Fibroblast of skin of scalp (primary cell): Measurements from ENCODE around the gene NR1D1.

Source experiments
- DNase-seq: peaks from one replicate; pipeline ENCODE4 v3.0.0-alpha.2; 2013

NR1D1 gene

DNA sequence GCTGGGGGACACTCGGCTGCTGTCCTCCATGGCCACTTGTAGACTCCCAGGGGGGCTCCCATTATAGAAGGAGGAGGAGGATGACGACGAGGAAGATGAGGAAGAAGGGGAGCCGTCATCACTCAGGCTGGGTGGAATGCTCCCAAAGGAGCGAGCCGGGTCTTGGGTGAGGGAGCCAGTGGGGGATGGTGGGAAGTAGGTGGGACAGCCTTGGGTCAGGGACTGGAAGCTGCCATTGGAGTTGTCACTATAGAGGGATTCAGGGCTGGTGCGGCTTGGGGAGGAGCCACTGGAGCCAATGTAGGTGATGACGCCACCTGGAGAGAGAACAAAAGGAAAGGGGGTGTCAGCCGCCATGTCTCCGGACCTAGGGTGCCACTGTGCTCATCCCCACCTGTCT, 3.3 kb downstream of the NR1D1 start:
- DNase-seq: no peak

DNA sequence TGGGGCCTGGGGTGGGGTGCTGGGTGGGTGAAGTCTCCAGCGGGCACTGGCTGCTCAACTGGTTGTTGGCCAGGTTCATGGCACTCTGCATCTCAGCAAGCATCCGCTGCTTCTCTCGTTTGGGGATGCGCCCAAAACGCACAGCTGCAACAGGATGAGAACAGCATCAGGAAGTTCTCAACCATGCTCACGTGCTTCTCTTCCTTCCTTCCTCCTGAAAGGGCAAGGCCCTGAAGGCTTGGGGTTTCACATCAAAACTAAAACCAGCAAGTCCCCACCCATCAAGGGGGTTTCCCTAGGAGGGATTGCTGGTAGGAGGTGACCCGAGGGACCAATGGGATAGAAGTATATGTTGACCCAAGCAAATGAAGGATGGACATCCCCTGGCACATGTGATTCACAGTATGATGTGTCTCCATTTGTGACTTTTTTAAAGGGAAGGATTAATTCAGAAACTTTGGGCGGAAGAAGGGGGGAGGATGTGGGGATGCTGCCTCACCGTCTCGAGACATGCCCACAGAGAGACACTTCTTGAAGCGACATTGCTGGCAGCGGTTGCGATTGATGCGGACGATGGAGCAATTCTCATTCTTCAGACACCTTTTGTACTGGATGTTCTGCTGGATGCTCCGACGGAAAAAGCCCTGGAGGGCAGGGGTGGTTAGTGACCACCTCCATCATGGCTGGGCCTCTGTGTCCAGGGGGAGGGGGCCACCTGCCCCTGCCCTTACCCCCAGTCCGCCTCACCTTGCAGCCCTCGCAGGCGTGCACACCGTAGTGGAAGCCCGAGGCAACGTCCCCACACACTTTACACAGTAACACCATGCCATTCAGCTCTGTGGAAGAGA, 4.2 kb downstream of the NR1D1 start:
- no peak for DNase-seq

DNA sequence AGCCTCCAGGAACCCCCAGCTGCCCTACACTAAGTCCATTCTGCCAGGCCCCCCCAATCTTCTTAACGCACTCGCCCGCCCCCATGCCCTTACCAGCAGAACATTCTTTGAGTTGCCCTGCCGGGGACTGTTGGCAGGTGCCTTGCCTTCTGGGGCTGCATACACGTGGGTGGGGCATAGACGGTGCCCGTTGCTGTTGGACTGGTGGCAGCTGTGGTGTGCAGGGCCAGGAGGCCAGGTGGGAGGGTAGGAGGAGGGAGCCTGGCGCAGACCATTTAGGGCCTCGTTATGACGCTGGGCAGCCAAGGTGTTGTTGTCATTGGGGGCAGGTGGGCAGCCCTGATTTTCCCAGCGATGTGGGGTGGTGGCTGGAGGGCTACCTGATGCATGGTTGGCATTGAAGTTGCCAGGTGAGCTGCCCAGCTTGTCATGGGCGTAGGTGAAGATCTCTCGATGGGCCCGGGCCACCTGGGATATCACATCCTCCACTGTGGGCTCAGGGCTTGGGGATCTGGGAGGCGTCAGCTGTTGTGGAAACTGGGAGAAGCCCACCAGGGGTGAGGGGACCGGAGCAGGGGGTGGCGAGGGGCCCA, 4.9 kb downstream of the NR1D1 start:
- DNase-seq: no peak

- no peak for DNase-seq
Observed at GRCh38 chr17:40094874-40095273, 5.5 kb downstream of the NR1D1 start.

GRCh38 chr17:40093580-40094201, 6.7 kb downstream of the NR1D1 start:
- no peak for DNase-seq

DNA sequence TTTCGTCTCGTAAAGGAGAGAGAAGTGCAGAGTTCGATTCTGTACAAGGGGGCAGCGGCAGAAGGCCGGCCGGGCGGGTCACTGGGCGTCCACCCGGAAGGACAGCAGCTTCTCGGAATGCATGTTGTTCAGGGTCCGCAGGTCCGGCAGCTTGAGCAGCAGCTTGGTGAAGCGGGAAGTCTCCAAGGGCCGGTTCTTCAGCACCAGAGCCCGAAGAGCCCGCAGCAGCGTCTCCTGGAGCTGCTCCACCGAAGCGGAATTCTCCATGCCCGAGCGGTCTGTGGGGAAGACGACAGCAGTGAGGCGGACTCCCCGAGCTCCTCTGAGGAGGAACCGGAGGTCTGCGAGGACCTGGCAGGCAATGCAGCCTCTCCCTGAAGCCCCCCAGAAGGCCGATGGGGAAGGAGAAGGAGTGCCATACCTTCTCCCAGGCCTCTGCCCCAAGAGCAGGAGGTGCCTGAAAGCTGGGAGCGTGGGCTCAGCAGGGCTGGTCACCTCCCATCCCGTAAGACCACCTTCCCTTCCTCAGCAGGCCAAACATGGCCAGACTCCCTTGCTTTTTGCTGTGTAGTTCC, 7.3 kb downstream of the NR1D1 start:
- DNase-seq: no peak

GRCh38 chr17:40092581-40092980, 7.8 kb downstream of the NR1D1 start:
- no peak for DNase-seq

- DNase-seq: no peak
Observed at GRCh38 chr17:40091691-40092397, 8.5 kb downstream of the NR1D1 start.

DNA sequence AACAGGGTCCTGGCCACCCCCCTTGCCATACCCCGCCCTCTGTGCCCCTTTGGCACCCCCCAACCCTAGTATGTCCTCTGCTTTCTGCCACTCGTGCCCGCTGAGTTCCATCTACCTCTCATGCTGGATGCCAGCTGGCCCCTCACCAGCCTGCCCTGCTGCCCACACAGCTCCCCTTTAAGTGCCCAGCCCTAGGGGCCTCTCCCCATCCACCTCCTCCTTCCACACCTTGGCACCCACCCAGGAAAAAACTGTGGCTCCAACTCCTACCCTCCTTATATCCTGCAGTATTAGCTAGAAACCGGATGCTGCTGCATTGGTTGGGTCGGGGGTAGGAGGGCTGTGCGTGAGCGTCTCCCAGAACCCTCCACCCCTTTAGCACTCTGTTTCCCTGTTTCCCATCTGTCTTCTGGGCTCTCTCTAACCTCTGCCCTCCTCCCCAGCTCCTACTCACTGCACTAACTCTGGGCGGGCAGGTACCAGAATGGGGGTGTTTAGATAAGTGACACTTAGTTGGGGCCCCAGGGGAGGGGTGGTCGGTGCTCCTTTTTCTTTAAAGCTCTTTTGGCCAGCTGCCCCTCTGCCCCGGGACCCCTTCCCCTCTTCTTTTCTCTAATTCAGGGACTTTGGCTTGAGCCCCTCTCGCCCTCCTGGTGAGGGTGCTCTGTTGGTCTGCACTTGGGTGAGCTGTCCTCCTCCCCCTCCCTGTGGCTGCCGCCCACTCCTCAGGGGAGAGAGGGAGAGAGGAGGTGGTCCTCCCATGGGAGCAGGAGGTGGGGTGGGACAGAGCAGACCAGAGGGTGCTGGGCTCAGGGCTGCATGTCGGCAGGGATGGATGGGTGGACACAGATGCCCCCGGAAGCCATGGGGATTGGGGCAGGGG, 9.9 kb downstream of the NR1D1 start:
- no peak for DNase-seq

DNA sequence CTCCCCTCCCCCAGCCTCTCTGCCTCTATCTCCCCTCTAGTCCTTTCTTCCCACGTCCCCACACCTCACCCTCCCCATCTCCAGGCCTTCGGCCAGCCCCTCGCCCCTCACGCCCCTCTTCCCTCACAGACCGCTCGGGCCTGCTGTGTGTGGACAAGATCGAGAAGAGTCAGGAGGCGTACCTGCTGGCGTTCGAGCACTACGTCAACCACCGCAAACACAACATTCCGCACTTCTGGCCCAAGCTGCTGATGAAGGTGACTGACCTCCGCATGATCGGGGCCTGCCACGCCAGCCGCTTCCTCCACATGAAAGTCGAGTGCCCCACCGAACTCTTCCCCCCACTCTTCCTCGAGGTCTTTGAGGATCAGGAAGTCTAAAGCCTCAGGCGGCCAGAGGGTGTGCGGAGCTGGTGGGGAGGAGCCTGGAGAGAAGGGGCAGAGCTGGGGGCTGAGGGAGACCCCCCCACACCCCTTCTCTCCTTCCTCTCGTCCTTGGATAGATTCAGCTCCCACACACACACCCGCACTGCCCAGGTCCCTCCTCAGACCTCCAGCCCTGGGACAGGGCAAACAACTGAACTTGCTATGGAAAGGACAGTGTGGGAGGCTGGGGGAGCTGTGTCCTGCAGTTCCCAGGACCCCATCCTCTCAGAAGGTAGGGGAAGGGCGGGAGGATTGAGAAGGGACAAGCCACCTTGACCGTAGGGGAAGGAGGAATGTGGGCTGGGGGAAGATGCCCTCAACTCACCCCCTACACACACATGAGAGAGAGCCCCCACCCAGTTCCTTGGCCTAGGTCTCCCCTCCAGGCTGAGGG, 11.1 kb downstream of the NR1D1 start:
- DNase-seq: no peak

DNA sequence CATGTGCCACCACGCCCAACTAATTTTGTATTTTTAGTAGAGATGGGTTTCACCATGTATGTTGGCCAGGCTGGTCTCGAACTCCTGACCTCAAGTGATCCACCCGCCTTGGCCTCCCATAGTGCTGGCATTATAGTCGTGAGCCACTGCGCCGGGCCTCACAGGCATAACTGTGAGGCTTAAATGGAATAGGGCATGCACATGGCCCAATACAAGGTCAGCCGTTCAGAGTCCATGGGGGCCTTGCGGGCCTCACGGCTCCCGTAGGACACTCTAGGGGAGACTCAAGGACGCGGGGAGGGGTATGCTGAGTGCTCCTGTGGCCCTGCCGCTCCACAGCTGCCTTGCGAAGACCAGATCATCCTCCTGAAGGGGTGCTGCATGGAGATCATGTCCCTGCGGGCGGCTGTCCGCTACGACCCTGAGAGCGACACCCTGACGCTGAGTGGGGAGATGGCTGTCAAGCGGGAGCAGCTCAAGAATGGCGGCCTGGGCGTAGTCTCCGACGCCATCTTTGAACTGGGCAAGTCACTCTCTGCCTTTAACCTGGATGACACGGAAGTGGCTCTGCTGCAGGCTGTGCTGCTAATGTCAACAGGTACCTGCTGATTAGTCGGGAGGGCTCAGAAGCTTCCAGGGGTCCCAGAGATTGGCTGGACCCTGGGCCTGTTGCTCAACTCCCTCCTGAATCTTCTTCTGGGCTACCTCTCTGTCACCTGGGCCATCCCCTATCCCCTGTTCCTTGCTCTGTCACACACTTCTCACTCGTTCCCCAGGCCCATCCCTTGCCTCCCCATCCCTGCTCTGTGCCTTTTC, 12.3 kb downstream of the NR1D1 start:
- DNase-seq: no peak

GRCh38 chr17:40087049-40087794, 13.2 kb downstream of the NR1D1 start:
- DNase-seq: no peak

DNA sequence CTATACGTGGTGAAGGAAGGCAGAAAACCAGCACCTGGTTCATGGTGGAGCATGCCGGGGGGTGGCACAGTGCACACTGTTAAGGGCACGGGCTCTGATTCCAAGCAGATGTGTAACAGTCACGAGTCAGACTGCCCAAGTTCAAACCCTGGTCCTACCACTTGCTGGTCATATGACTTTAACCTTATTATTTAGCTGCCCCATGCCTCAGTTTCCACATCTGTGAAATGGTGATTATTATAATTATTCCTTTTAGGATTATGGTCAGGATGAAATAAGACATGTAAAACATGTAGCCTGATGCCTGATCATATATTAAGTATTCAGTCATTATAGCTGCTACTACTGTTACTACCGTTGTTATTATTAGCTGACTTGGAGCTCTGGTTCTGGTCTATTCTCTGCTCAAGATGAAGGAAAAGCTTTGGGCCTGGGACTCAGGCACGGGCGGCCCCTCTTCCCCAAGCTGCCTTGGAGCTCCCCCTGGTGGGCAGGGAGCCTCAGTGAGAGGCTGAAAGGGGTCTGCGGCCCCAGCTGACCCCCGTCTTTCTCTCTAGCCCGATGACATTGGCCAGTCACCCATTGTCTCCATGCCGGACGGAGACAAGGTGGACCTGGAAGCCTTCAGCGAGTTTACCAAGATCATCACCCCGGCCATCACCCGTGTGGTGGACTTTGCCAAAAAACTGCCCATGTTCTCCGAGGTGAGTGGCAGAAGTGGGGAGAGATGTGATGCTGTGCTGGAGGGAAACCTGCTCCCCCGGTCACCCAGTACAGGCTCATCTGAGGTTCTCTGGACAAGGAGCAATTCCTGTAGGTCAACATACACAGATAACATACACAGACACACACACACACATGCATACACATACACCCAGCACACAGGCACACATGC, 14.0 kb downstream of the NR1D1 start:
- DNase-seq: peak; percentile 32

GRCh38 chr17:40084477-40084876, 15.9 kb downstream of the NR1D1 start:
- no peak for DNase-seq

- no peak for DNase-seq
Observed at GRCh38 chr17:40079545-40079944, 20.8 kb downstream of the NR1D1 start.

- no peak for DNase-seq
Observed at GRCh38 chr17:40076591-40076990, 23.8 kb downstream of the NR1D1 start.

GRCh38 chr17:40075942-40076498, 24.4 kb downstream of the NR1D1 start:
- no peak for DNase-seq
